DND-41 (cell line): ENCODE data around the gene SFTA2.

Experiments
- ATAC-seq: fragments of 200-7000 bp; cut with Tn5 transposase; 3 replicates; pipeline ENCODE4 v1.9.1; 2021; ENCODE audit warnings: low read depth; ENCODE audit not compliant: insufficient read depth
- DNase-seq: peaks from one replicate; pipeline ENCODE4 v3.0.0-alpha.2; 2020
- H2AFZ ChIP-seq: 2 replicates; pipeline ENCODE4 v1.6.0; 2012; ENCODE audit warnings: low read depth, low read length
- H3K27ac ChIP-seq: 2 replicates; pipeline ENCODE4 v1.5.1; 2012; ENCODE audit warnings: low read length, inconsistent platforms
- H3K27me3 ChIP-seq: fragments of 200-600 bp; sonication (generic); 2 replicates; pipeline ENCODE4 v1.6.0; 2012; ENCODE audit warnings: low read length, mild to moderate bottlenecking, inconsistent platforms; ENCODE audit not compliant: insufficient read depth, poor library complexity
- H3K36me3 ChIP-seq: 2 replicates; pipeline ENCODE4 v1.5.1; 2012; ENCODE audit warnings: low read length, inconsistent platforms; ENCODE audit not compliant: insufficient read depth
- H3K4me1 ChIP-seq: 2 replicates; pipeline ENCODE4 v1.5.1; 2012; ENCODE audit warnings: mild to moderate bottlenecking, low read length; ENCODE audit not compliant: insufficient read depth
- H3K4me2 ChIP-seq: 2 replicates; pipeline ENCODE4 v1.6.0; 2012; ENCODE audit warnings: mild to moderate bottlenecking, moderate library complexity, low read length, inconsistent platforms; ENCODE audit not compliant: insufficient read depth
- H3K4me3 ChIP-seq, 2 experiments: fragments of 200-600 bp in 1 of 2; shearing (Covaris generic) in 1 of 2; 2 replicates each; pipeline ENCODE4 v1.5.1; 2012 to 2016; ENCODE audit warnings: inconsistent platforms in 2 of 2, low read length in 2 of 2, mild to moderate bottlenecking in 2 of 2, low read depth in 1 of 2, moderate library complexity in 1 of 2
- H3K79me2 ChIP-seq: 2 replicates; pipeline ENCODE4 v1.6.0; 2012; ENCODE audit warnings: low read length, inconsistent platforms; ENCODE audit not compliant: insufficient read depth
- H3K9ac ChIP-seq: 2 replicates; pipeline ENCODE4 v1.6.0; 2012; ENCODE audit warnings: low read depth, mild to moderate bottlenecking, inconsistent platforms, low read length, moderate library complexity
- H3K9me3 ChIP-seq: 2 replicates; pipeline ENCODE4 v1.5.1; 2012; ENCODE audit warnings: low read length, moderate library complexity, mild to moderate bottlenecking, inconsistent platforms; ENCODE audit not compliant: insufficient read depth, severe bottlenecking
- H4K20me1 ChIP-seq: 2 replicates; pipeline ENCODE4 v1.6.0; 2012; ENCODE audit warnings: low read length; ENCODE audit not compliant: insufficient read depth
- EZH2 ChIP-seq: IDR thresholded peaks from 3 replicates; pipeline ENCODE4 v1.6.1; 2012; ENCODE audit warnings: borderline replicate concordance, low read depth, mild to moderate bottlenecking, moderate library complexity, low read length, inconsistent platforms; ENCODE audit not compliant: severe bottlenecking
- TF ChIP-seq, protein P1 (sequence below): IDR thresholded peaks from 2 replicates; pipeline ENCODE4 v1.5.1; 2012; ENCODE audit warnings: borderline replicate concordance, low read length, moderate library complexity, mild to moderate bottlenecking; ENCODE audit not compliant: poor library complexity, severe bottlenecking; ENCODE audit errors: extremely low read depth

SFTA2 gene

DNA sequence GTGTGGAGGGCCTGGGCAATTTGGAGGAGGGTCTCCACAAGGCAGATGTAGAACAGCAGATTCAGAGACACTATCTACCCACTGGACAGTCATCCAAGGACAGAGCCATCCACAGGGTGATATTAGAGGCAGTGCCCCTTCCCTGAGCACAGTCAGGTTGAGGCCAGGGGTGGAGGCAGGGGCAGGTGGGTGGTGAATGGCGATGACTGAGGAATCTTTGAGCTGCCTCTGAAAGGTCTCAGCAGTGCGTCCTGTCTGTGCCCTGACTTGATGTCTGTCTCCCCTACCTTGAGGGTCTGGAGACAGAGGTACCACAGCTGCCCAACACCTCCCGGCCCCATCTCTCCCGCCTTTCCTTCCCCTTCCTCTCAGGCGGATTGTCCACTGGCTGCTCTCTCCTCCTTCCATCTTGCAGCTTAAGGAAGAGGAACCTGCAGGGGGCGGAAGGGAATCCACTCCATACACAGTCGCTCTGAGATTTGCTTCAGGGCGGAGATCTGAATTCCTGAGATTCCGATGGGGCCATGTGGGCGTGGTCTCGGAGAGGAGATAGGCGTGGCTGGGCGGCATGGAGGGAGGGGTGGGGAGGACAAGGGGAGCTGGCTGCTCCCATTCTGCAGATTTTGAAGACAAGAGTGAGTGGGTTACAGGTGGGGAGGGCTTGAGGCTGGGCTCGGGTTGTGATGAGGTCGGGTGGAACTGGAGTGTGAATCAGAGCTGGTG lies 10.5 kb upstream of the SFTA2 start:
- TF ChIP-seq, protein P1, sequence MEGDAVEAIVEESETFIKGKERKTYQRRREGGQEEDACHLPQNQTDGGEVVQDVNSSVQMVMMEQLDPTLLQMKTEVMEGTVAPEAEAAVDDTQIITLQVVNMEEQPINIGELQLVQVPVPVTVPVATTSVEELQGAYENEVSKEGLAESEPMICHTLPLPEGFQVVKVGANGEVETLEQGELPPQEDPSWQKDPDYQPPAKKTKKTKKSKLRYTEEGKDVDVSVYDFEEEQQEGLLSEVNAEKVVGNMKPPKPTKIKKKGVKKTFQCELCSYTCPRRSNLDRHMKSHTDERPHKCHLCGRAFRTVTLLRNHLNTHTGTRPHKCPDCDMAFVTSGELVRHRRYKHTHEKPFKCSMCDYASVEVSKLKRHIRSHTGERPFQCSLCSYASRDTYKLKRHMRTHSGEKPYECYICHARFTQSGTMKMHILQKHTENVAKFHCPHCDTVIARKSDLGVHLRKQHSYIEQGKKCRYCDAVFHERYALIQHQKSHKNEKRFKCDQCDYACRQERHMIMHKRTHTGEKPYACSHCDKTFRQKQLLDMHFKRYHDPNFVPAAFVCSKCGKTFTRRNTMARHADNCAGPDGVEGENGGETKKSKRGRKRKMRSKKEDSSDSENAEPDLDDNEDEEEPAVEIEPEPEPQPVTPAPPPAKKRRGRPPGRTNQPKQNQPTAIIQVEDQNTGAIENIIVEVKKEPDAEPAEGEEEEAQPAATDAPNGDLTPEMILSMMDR: no peak
- no peak for TF ChIP-seq EZH2
- Histone ChIP-seq H3K9ac (no peak overlapping the region), H3K27me3 (peaks cover 23% of the 10 kb centered on the region), H4K20me1 (no peaks in the 10 kb centered on the region), H3K36me3 (no peaks in the 10 kb centered on the region), H3K4me3 (no peak overlapping the region), H3K4me2 (no peak overlapping the region), H3K4me1 (no peaks in the 10 kb centered on the region), H3K27ac (no peak overlapping the region), H3K79me2 (no peaks in the 10 kb centered on the region), H2AFZ (no peak overlapping the region), H3K9me3 (peaks cover 3% of the 10 kb centered on the region)
- DNase-seq (no peak), ATAC-seq (no peak)

DNA sequence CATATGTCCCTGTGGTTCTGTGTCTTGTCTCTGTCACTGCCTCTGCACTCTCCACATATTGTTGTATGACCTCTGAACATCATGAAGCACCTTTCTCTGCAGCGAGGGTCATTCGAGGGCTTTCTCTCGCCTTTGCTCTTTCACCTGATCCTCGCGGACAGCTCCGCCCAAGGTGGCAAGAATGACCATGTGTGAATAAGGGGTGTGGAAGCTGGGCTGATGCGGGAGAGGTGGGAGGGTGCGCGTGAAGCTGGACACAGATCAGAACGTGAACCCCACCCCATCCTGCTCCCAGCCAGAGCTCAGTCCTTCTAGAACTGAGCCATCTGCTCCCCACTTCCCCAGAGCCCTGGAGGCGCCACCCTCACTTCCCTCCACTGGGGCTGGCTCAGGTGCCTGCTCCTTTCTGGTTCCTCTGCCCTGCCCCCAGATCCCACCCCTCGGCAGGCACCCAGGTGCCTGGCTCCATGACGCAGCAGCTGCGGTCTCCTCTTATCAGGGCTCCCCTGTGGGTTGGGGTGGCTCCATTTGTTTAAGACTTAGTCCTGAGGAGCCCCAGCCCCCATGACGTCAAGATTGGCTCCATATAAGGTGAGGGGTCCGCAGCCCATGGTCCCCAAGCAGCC lies 8.5 kb upstream of the SFTA2 start, which contains the start of gene MUCL3:
TSS of gene MUCL3 (plus strand) at position 613 of the 626 bp plus-strand sequence. CDS start 27 bp downstream, outside the sequence.
- no peak for TF ChIP-seq EZH2
- TF ChIP-seq, protein P1: no peak
- no peaks in the 10 kb centered on the region for H3K79me2 ChIP-seq
- peaks cover 10% of the 10 kb centered on the region for H3K27me3 ChIP-seq
- DNase-seq (no peak), ATAC-seq (no peak)
- H3K9ac ChIP-seq: no peak within 1 kb of the TSS
- no peak within 1 kb of the TSS for H3K27ac ChIP-seq
- H2AFZ ChIP-seq: no peak within 1 kb of the TSS
- H3K4me2 ChIP-seq: no peak within 1 kb of the TSS
- no peaks in the 10 kb centered on the region for H4K20me1 ChIP-seq
- H3K36me3 ChIP-seq: no peaks in the 10 kb centered on the region
- H3K4me1 ChIP-seq: no peaks in the 10 kb centered on the region
- peaks cover 3% of the 10 kb centered on the region for H3K9me3 ChIP-seq
- H3K4me3 ChIP-seq: no peak within 1 kb of the TSS

DNA sequence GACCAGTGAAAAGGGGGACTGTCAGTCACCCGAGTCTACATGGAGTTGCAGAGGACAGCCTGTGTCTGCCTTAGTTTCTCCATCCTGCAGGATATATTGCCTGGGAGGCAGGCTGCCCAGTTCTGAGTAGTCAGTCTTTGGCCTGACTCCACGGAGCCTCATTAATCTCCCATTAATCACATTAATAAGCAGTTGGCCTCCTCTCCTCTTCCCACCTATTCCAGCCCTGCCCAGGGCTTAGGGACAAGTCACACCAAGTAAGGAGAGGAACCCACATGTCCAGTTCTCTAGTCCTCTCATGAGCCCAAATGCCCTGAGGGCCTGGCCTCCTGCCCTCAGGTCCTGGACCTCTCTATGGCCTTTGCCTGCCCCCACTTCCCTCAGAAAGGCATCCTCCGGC lies 7.5 kb upstream of the SFTA2 start:
- Histone ChIP-seq H3K9me3 (peaks cover 3% of the 10 kb centered on the region), H3K79me2 (no peaks in the 10 kb centered on the region), H3K4me1 (no peaks in the 10 kb centered on the region), H3K4me2 (no peak overlapping the region), H3K36me3 (no peaks in the 10 kb centered on the region), H4K20me1 (no peaks in the 10 kb centered on the region), H2AFZ (no peak overlapping the region), H3K27ac (no peak overlapping the region), H3K9ac (no peak overlapping the region), H3K4me3 (no peak overlapping the region), H3K27me3 (peaks cover 10% of the 10 kb centered on the region)
- DNase-seq (no peak), ATAC-seq (no peak)
- TF ChIP-seq, protein P1: no peak
- no peak for TF ChIP-seq EZH2
